OCI-LY7 (cell line): ENCODE results near the gene RNF13. TPM values are rescaled to one million over a fixed set of nuclear protein-coding genes. Genes with fewer than 3 reads are reported as not detected.
"Not testable (repeated sequence)": the region's sequence is repeated elsewhere in the genome, so short reads cannot be mapped to it uniquely, and the experiment has no call there.

ENCODE experiments used
- BruUV-seq: library from RNA; stranded (reverse); fragments of 400-500 nt; replicated peaks from 2 replicates; lab custom pipeline; 2021; lab: Mats Ljungman, UMichigan
- CTCF ChIA-PET: fragments of 300-600 bp; sonication (Branson Sonifier 250); formaldehyde crosslinking; loops from one replicate; lab custom pipeline; 2022; ENCODE audit warnings: antibody characterized with exemption; ENCODE audit not compliant: unreplicated experiment; lab: Charles Lee
- POLR2A ChIA-PET: fragments of 300-600 bp; sonication (Branson Sonifier 250); formaldehyde crosslinking; loops from one replicate; lab custom pipeline; 2022; ENCODE audit warnings: antibody characterized with exemption; lab: Charles Lee
- DNase-seq: peaks from one replicate; pipeline ENCODE4 v3.0.0-alpha.2; 2015; ENCODE audit warnings: low spot score
- H2AFZ ChIP-seq: fragments of 200-600 bp; sonication (generic), shearing (Covaris generic); 2 replicates; pipeline ENCODE4 v1.6.1; 2014; ENCODE audit warnings: mild to moderate bottlenecking, antibody characterized with exemption, low read length, moderate library complexity
- H3K27ac ChIP-seq: fragments of 200-600 bp; sonication (generic); 2 replicates; pipeline ENCODE4 v1.5.1; 2014; ENCODE audit warnings: mixed run types, low read depth, mild to moderate bottlenecking, moderate library complexity, low read length, inconsistent platforms; ENCODE audit not compliant: poor library complexity, severe bottlenecking
- H3K36me3 ChIP-seq: fragments of 200-600 bp; sonication (generic); 2 replicates; pipeline ENCODE4 v1.6.1; 2014; ENCODE audit warnings: mild to moderate bottlenecking, antibody characterized with exemption, low read length, moderate library complexity, mixed read lengths; ENCODE audit not compliant: insufficient read depth
- H3K4me1 ChIP-seq: fragments of 200-600 bp; sonication (generic); 2 replicates; pipeline ENCODE4 v1.5.1; 2014; ENCODE audit warnings: mild to moderate bottlenecking, low read length; ENCODE audit not compliant: insufficient read depth, poor library complexity, severe bottlenecking
- H3K4me2 ChIP-seq: fragments of 200-600 bp; sonication (generic); 2 replicates; pipeline ENCODE4 v1.6.1; 2014; ENCODE audit warnings: mild to moderate bottlenecking, low read length
- H3K4me3 ChIP-seq: fragments of 200-600 bp; sonication (generic); 2 replicates; pipeline ENCODE4 v1.5.1; 2014; ENCODE audit warnings: mild to moderate bottlenecking, low read depth, low read length; ENCODE audit not compliant: poor library complexity, severe bottlenecking
- H3K79me2 ChIP-seq: fragments of 200-600 bp; sonication (generic); 2 replicates; pipeline ENCODE4 v1.6.1; 2016; ENCODE audit warnings: low read depth, mild to moderate bottlenecking, low read length, moderate library complexity, mixed read lengths; ENCODE audit not compliant: insufficient read depth
- H3K9me2 ChIP-seq: fragments of 200-600 bp; sonication (generic); 2 replicates; pipeline ENCODE4 v1.6.1; 2016; ENCODE audit warnings: mild to moderate bottlenecking, low read length, mixed read lengths; ENCODE audit not compliant: insufficient read depth
- H3K9me3 ChIP-seq: fragments of 200-600 bp; sonication (generic); 2 replicates; pipeline ENCODE4 v1.6.1; 2014; ENCODE audit warnings: mild to moderate bottlenecking, mixed run types, low read length, mixed read lengths
- H4K20me1 ChIP-seq: fragments of 200-600 bp; sonication (generic); 2 replicates; pipeline ENCODE4 v1.6.1; 2014; ENCODE audit warnings: mild to moderate bottlenecking, antibody characterized with exemption, low read length, moderate library complexity, mixed read lengths; ENCODE audit not compliant: insufficient read depth
- CTCF ChIP-seq: fragments of 200-600 bp; sonication (generic); conservative IDR thresholded peaks from 2 replicates; pipeline ENCODE4 v1.5.1; 2014; ENCODE audit warnings: mild to moderate bottlenecking, antibody characterized with exemption, low read length, moderate library complexity, mixed read lengths
- EZH2phosphoT487 ChIP-seq: fragments of 200-600 bp; sonication (generic); IDR thresholded peaks from 2 replicates; pipeline ENCODE4 v1.6.1; 2018; ENCODE audit warnings: low read depth, borderline replicate concordance, mild to moderate bottlenecking, mixed run types, antibody characterized with exemption, low read length, moderate library complexity, mixed read lengths
- intact Hi-C: fragments of 100-400 bp; cut with micrococcal nuclease; formaldehyde crosslinking; loops from one replicate; pipeline ENCODE4 v1.10.0; 2022; ENCODE audit not compliant: unreplicated experiment
- total RNA-seq, 2 experiments: library from RNA; depleted of rRNA in 1 of 2; stranded (reverse); fragments of >200 nt in 1 of 2; shearing (Covaris generic) in 1 of 2; gene quantifications; 2 replicates each; pipeline ENCODE4 v1.2.3, GENCODE V29; 2014 to 2022

The RNF13 gene
- total RNA-seq, 2 experiments from 2014 or later = 26.2 to 37.3 TPM

- Histone ChIP-seq H3K9me2 (no peaks in the 10 kb centered on the region), H2AFZ (no peak overlapping the region), H3K4me2 (no peak overlapping the region), H3K79me2 (no peaks in the 10 kb centered on the region), H3K4me1 (no peaks in the 10 kb centered on the region), H3K9me3 (no peaks in the 10 kb centered on the region), H3K4me3 (no peak overlapping the region), H4K20me1 (no peaks in the 10 kb centered on the region), H3K27ac (no peak overlapping the region), H3K36me3 (no peaks in the 10 kb centered on the region)
- intact Hi-C loops = no loop called here
- ChIA-PET POLR2A (interaction anchor here (0.7 to 1.2 kb wide), 4 partner anchors 8 to 845 kb away, joined by 3 to 4 read pairs (median 3); no protein-coding TSS in a partner anchor), CTCF (no interaction called here)
- TF ChIP-seq EZH2phosphoT487 (no peak), CTCF (no peak)
- no TSS peak for BruUV-seq
- no peak for DNase-seq
These were observed 70.1 kb downstream of the RNF13 start for GRCh38 chr3:149883134-149883533.

GRCh38 chr3:149883860-149884259 lies 70.8 kb downstream of the RNF13 start:
- H3K4me1 ChIP-seq, CTCF ChIA-PET, H3K9me2 ChIP-seq, H3K9me3 ChIP-seq, intact Hi-C loops, H3K79me2 ChIP-seq, H2AFZ ChIP-seq, BruUV-seq, H4K20me1 ChIP-seq, H3K27ac ChIP-seq, H3K36me3 ChIP-seq, H3K4me2 ChIP-seq, H3K4me3 ChIP-seq, DNase-seq: not testable (repeated sequence)
- POLR2A ChIA-PET = interaction anchor here (0.6 to 1.2 kb wide), 4 partner anchors 9 to 358 kb away, joined by 3 to 4 read pairs (median 4); no protein-coding TSS in a partner anchor

GRCh38 chr3:149884848-149885247 lies 71.8 kb downstream of the RNF13 start:
- BruUV-seq, H3K27ac ChIP-seq, H3K4me1 ChIP-seq, POLR2A ChIA-PET, H3K4me2 ChIP-seq, H3K36me3 ChIP-seq, H3K4me3 ChIP-seq, DNase-seq, H3K79me2 ChIP-seq, CTCF ChIA-PET, H4K20me1 ChIP-seq, intact Hi-C loops, H3K9me2 ChIP-seq, H2AFZ ChIP-seq, H3K9me3 ChIP-seq: not testable (repeated sequence)

GRCh38 chr3:149886957-149887356 lies 73.9 kb downstream of the RNF13 start:
- Histone ChIP-seq H3K9me3 (no peaks in the 10 kb centered on the region), H3K27ac (no peak overlapping the region), H3K4me2 (no peak overlapping the region), H3K4me1 (no peaks in the 10 kb centered on the region), H4K20me1 (no peaks in the 10 kb centered on the region), H3K36me3 (peaks cover 5% of the 10 kb centered on the region; the same call in 1 of the 2 replicates), H3K4me3 (no peak overlapping the region), H2AFZ (no peak overlapping the region), H3K9me2 (no peaks in the 10 kb centered on the region), H3K79me2 (no peaks in the 10 kb centered on the region)
- CTCF ChIA-PET = no interaction called here
- intact Hi-C loops = no loop called here
- POLR2A ChIA-PET = interaction anchor here (0.6 kb wide), 1 partner anchor 310 kb away, joined by 3 read pairs; no protein-coding TSS in a partner anchor
- no TSS peak for BruUV-seq
- TF ChIP-seq CTCF (no peak), EZH2phosphoT487 (no peak)
- DNase-seq = no peak
